GM20000 (cell line): ENCODE results near the gene SHMT2.
"Not testable (repeated sequence)": the region's sequence is repeated elsewhere in the genome, so short reads cannot be mapped to it uniquely, and the experiment has no call there.

Experiments
- DNase-seq: peaks from one replicate; pipeline ENCODE4 v3.0.0; 2012; ENCODE audit warnings: low spot score
- CTCF ChIP-seq: IDR thresholded peaks from 2 replicates; pipeline ENCODE4 v1.5.1; 2012; ENCODE audit warnings: mild to moderate bottlenecking, control low read depth; ENCODE audit errors: extremely low read depth, missing control alignments

The SHMT2 gene

DNA sequence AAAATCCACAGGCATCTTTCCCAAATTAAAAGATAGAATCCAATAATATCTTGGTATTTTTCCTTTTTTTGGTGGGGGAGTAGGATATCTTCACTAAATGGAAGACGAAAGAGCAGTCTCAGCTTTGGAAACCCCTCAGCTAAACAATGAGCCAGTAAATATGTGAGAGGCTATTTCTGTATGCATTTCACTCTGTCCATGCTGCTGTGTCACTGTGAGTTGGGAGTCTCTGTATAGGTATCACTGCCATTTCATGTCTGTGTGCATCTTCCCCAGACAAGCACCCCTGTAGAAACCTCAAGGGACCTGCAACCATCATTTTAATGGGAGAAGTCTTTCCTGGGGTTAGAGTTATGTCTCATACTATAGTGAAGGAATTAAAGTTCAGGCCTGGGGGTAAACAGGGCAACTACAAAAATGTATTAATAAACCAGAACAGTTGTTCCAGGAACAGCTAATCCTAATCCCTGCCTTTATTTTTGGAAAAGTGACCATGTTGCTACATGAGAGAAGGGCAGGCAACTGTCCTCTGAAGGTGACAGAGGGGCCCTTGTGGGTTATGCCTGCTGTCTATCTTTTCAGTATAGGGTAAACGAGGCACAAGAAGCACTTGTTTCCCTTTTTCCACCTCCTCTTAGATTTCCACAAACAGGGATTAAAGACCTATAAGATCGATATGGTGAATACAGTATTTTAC lies 32.8 kb downstream of the SHMT2 start:
- DNase-seq, result no peak
- no peak for TF ChIP-seq CTCF

GRCh38 chr12:57263096-57263495 lies 33.6 kb downstream of the SHMT2 start:
- no peak for TF ChIP-seq CTCF
- DNase-seq, result no peak

DNA sequence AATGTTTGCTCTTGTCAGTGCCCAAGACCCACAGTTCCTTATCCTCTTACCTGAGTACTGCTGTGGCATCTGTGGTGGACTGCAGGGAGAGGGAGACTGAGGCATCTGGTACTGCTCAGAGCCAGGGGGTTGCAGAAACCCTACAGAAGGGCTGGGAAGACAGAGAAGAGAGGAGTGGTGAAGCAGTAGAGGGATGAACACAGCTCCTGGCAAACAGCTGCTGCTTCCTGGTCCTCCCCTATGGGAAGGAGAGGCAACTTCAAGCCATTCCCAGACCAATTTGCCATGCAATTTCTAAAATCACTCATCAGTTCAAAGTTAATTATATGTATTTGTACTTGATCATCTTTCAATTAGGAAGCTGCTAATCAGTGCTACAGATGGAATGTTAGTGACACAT lies 37.2 kb downstream of the SHMT2 start:
- DNase-seq, result no peak
- TF ChIP-seq CTCF, result no peak

DNA sequence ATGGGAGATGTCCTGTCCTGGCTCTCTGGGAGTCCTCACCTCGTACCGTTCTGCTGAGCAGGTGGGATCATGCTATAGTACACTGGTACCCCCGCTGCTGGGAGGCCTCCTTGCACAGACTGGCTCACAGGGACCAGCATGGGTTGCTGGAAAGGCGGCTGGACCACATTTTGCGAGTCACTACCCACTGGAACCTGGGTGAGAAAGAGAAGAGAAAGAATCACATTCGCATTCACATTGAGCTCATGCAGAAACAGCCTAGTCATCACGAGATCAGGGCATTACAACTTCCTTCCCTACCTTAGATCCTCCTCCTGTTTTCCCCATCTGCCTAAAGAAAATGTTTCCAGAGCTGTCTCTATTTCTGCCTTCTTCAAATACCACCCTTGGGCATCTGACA lies 38.8 kb downstream of the SHMT2 start:
- DNase-seq, result no peak
- TF ChIP-seq CTCF, result no peak

DNA sequence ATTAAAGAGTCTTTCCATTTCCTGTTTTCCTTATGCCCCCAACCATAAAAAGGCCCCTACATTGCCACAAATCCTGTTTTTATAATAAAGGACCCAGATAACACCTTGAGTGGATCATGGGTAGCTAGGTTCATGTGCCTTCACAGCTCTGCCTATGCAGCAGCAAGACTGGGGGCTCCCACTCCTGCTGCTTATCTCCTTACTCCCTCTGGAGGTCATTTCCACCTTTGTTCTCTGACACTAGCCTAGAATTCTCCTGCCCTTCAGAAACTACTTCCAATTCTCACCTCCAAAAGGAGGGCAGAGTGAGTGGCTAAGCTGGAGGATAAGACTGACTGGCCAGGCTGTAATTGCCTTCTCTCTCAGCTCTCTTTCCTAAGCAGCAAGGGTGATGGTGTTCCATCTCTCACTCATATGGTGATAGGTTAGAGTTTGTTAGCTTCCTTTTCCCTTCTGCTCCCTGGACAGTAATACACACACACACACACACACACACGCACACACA lies 41.5 kb downstream of the SHMT2 start:
- DNase-seq, result no peak

GRCh38 chr12:57272337-57273151 lies 43.0 kb downstream of the SHMT2 start:
- no peak for DNase-seq
- TF ChIP-seq CTCF, result no peak

More for the DNA sequence above, 41.5 kb downstream of the SHMT2 start:
- no peak for TF ChIP-seq CTCF

GRCh38 chr12:57273516-57273915 lies 44.0 kb downstream of the SHMT2 start:
- no peak for TF ChIP-seq CTCF
- DNase-seq, result no peak

DNA sequence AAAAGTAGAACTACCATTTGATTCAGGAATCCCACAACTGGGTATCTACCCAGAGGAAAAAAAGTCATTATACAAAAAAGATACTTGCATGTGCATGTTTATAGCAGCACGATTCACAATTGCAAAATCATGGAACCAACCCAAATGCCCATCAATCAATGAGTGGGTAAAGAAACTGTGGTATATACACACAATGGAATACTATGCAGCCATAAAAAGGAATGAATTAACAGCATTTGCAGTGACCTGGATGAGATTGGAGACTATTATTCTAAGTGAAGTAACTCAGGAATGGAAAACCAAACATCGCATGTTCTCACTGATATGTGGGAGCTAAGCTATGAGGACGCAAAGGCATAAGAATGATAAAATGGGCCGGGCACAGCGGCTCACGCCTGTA lies 46.7 kb downstream of the SHMT2 start:
- DNase-seq, result not testable (repeated sequence)
